GM18505 (cell line): ENCODE measurements around the gene AATF.

Experiments
- ATAC-seq: cut with Tn5 transposase; IDR thresholded peaks from one replicate; pipeline ENCODE4 v1.9.1; 2021; ENCODE audit not compliant: unreplicated experiment
- POLR2A ChIP-seq: IDR thresholded peaks from 4 replicates; pipeline ENCODE4 v1.6.1; 2011; ENCODE audit warnings: borderline replicate concordance; ENCODE audit not compliant: insufficient read depth, insufficient read length; ENCODE audit errors: extremely low read depth

AATF gene

DNA sequence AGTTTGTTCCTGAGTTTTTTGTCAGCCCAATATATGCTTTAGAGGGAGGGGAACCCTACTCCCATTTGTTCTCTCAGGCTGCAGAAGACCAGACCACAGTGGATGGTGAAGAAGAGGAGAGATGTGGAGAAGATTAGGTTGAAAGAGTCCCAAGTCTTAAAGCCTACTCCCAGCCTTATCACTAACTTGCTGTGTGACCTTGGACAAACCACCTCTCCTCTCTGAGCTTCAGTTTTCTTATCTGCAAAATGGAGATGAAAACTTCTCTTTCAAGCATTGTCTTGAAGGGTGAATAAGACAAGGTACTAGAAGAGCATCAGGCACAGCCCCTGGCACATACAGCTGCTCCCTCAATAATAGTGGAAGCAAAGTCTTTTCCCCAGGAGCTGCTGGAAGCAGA is 26.6 kb upstream of the AATF start:
- ATAC-seq = no peak
- no peak for TF ChIP-seq POLR2A

DNA sequence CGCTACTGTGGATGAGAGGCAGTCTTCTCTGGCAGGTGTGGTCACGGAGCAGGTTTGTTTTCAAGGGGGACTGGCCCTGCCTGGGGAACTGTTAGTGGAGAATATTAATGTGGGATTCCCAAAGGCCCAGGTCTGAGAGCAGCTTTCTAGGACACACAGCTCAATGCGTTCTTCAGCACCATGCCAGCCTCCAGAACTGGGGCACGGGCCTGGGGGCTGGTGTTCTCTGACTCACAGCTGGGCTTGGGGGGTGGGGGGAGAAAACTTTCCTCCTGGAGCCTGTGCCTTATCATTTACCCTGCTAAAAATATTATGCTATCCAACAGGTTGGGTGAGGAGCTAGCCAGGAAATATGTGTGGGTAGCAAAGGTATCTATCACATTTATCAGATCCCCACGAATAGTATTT is 24.9 kb upstream of the AATF start:
- ATAC-seq = no peak
- no peak for TF ChIP-seq POLR2A

DNA sequence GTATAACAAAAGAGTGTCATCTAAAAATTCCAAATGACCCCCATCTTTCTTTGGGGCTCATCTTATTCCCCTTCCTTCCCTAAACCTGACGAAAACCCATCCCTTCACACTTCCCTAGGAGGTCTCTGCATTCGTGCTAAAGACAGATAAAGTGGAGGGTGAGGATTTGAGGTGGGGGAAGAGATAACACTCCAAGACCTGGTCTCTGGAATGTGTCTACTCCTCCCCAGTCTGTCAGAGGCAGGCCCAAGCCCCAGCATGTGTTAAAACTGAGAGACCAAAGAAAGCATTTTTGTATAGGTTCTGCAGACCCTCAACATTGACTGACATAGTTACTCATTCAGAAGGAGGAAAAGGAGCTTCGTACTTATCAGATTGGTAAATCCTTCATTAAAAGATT is 22.5 kb upstream of the AATF start:
- ATAC-seq = no peak
- TF ChIP-seq POLR2A = no peak

DNA sequence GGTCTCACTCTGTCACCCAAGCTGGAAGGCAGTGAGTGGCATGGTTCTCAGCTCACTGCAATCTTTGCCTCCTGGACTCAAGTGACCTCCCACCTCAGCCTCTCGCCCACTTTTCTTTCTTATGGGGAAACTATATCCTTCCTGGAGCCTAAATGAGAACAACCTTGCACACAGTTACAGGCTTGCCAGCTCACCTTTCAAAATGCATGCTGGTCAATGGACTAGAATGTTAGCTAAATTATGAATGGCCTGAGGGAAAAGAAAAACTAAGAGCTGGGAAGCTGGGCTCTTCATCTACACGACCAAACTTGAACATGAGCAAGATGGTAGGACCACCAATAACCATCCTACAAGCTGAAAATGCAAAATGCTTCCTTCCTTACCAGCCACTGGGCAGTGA is 22.1 kb upstream of the AATF start:
- no peak for ATAC-seq
- TF ChIP-seq POLR2A = no peak

DNA sequence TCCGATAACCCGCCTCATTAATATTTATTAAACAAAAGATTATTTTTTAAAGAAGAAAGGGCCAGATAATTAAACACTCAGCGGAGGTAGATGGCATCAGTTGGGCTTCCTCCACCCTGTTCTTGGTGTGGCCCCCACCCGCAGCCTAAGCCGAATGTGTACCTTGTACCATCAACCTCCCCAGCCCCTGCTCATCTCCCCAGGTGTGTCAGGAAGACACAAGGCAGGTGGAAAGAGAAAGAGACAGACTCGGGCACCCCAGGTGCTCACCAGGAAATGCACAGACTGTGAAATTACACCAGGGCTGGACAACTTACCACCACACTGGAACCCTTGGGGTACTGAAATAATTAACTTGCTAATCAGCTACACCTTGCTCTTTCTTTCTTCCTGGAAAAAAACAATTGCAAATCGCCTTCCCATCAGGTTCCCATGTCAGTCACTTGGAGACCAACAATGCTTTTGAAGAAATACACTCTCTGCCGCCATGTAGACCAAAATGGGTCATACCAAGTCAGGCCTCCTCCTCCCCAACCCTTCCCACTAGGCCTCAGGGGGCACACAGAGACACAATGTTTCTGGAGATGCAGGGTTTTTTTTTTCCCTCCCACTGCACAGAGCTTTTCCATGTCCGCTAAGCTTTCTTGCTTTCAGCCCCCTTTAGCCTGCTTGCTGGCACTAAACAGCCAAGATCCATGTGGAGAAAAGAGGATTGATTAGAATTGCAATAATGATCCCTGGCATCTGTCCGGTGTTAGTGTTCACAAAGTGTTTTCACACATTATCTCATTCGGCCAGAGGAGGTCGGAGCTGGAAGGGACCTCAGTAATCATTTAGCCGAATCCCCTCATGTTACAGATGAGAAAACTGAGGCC is 20.0 kb upstream of the AATF start:
- no peak for TF ChIP-seq POLR2A
- no peak for ATAC-seq

DNA sequence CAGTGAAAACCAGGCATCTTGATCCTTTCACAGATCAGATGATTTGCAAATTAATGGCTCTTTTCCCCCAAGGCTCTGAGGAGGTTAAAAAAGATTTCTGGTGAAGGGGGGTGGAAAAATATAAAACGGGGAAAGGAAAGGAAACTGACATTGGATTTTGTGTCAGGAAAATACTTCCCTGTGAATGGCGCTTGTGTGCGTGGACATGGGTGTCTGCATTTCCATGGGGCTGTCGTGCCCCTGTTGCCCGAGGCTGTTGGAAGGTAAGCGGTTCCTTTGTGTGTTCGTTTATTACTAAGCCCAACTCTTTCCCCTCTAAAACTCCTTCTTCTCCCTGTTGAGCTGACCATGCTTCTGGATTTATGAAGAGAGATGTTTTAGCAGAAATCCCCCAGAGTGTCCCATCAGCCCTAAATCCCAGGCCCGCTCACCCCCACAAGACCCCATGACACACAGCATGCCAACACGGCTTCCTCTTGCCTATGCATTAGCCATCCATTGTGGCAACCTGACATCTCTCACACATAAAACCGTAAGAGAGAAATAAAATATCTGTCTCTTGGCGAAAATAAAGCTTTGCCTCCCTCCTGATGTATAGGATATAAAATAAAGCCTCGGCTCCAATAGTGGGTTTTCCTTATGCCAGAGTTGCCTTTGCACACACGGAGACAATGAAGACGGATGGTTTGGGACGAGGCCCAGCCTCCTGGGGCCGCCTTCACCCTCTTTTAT is 18.7 kb upstream of the AATF start:
- ATAC-seq = no peak
- TF ChIP-seq POLR2A = no peak

DNA sequence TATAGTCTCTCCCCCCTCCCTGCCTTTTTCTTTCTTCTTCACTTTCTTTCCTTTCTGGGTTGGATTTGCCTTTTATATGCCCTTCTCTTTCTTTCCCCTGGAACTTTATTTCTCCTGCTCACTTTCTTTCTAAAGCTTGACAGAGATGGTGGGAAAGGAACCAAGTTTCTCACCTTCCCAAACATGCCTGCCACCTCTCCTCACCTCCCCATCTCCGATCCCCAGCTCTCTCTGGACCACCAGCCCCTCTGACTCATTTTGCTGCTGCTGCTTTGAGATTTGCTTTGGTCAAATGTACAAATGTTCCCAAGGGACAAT is 18.2 kb upstream of the AATF start:
- no peak for TF ChIP-seq POLR2A
- ATAC-seq = no peak

DNA sequence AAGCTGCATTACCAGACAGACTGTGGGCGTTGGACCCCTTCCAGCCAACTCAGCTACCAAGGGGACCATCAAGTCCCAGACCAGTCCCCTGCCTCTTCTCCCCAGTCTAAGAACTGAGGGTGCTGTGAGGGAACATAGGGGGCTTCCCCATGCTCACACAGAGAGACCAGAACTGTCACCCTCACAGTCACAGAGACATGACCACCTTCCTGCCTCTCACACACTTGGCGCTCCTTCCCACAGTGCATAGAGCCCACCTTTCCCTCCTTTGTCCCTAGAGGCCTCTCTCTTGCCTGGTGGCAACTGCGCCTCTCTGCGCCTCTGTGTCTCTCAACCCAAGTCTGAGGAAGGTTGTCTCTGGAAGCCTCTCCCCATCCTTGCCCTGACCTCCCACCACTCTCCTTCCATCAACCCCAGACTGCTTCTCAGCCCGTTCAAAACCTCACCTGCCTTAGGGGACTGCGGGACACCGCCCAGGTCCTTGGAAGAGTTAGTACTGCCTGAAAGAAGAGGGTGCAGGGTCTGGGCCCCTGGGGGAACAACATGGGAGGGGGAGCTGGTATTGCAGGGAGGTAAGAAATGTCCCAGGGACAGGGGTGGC is 17.6 kb upstream of the AATF start:
- ATAC-seq = no peak
- no peak for TF ChIP-seq POLR2A

DNA sequence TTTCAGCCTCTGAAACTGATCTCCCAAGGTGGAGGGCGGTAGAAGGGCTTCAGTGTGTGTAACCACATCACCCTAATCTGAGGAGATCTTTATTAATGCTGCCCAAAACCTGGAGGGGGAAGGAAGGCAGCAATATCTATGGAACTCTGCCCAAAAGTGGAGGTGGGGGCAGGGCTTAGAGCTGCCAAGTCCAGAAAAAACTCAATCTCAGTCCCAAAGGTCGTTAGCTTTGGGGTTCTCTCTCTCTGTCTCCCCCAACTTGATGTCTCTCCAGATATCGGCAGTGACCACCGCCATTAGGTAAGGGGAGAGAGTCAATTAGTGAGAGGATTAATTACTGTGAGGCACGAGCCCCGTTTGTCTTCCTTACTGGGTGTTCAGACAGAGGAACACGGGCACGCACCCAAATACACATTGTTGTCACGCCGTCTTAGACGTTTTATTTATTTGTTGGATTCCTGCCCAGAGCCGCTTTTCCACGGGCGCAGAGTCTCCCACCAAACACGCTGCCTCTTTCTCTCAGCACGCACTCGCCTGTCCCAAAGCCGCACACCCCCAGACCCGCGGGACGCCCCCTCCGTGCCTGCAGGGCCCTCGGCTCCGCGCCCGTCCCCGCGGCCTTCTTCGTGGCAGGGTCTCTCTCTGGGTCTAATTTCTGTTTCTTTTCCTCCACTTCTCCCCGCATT is 16.9 kb upstream of the AATF start:
- no peak for ATAC-seq
- no peak for TF ChIP-seq POLR2A

DNA sequence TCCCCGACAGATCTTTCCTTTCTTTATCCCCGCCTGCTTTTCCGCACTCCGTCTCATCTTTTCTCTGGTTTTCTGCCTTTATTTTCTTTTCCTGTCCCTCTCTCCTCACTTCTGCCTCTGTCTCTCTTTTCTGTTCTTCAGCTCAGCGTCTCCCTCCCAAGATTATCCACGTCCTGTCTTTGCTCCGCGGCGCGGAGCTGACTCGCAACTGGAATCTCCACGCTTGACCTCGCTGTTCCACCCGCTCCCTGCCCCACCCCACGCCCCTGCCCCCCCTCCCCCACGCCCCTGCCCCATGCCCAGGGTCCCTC is 16.4 kb upstream of the AATF start:
- no peak for TF ChIP-seq POLR2A
- no peak for ATAC-seq

DNA sequence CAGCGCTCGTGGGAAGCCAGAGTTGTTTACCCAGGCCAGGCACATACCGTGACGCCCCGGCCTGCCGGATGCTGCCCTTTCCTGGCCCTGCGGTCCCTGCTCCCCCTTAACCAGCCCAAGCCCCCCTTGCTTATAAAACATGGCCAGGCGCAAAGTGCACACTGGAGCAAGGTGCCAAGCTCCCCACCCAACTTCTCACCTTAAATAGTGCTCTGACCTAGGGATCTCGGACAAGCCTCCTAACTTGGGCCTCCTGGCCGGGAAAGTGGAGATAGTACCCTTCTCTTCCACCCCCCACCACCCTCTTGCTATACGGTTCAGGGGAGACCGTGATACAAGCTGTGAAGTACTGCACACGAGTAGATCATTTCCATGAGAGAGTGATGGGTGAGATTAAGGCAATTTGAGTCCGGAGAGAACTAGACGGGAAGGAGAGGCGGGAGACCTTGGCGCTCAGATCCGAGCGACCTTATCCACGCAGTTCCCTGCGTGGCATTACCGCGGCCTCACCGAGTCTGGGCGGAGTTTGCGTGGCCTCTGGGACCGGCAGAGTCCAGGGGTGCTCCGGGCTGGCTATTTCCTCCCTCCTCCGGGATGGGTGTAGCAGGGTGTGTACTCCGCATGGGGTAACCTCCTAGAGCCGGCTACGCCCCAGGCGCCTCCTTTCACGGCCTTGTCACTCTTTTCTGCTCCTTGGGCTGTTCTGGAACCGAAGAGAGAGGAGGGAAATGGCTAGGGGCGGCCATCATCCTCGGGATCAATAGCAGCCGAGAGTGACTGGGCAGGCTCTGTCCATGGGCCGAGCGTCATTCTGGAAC is 15.9 kb upstream of the AATF start:
- ATAC-seq = no peak
- TF ChIP-seq POLR2A = no peak

DNA sequence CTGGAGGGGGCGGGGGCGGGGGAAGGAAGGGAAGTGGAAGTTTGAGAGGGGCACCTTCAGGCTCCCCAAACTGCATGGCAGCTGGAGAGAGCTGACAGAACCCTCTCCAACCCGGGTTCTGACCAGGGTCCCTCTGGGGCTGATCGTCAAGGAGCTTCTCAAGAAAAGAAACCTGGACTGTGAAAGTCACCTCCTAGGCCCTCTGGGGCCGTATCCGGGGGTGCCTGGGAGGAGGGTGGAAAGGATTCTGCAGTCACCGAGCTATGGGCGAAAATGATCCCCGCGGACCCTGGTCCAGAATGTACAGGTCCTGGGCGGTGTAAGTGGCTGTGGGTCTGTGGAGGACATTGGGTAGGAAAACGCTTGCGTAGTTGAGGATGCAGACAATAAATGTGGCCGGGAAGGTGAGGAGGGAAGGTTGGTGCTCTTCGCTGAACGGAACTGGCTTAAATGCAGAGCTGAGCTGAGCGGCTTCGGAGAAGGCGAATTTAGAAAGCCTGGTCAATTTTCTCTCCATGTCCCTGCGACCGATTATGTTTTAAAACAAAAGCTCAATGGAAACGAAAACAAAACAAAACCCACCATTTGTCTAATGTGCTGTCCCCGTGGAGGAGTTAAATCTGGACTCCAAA is 15.1 kb upstream of the AATF start:
- TF ChIP-seq POLR2A = no peak
- ATAC-seq = no peak

DNA sequence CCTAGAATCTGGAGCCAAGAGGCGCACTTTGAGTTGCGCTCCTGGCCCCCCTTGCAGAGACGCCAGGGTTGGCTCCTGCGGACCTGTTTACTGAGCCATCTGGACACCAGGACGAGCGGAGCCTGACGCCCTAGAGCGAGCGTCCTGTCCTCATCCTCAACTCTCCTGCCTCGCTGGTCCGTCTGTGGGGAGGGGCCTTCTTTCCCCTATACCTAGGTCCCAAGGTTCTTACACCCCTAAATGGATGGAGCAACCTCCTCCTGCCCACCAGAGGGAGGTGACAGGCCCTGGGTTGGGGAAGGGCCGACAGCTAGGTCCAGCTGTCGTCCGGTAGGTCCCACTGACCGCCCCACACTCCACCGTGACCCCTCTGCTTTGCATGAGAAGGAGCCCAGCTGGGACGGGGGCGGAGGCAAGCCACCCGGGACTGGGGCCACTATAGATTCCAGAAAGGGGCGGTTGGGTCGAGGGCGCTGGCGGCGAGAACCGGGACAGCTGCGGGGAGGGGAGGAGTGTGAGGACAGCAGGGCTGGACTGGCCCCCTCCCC is 14.5 kb upstream of the AATF start:
- TF ChIP-seq POLR2A = no peak
- ATAC-seq = no peak
